Uterus (tissue), 2 donors: ENCODE results near the gene TSEN54.

ENCODE experiments used
- CTCF ChIP-seq, 4 experiments: fragments of 200-600 bp in 2 of 4; fragments of 450-650 bp in 2 of 4; sonication (generic) in 2 of 4; IDR thresholded peaks; one replicate each; pipeline ENCODE4 v1.5.1; 2016 to 2019; ENCODE audit warnings: antibody characterized with exemption in 4 of 4, mild to moderate bottlenecking in 2 of 4, moderate library complexity in 1 of 4
- POLR2A ChIP-seq, 2 donors: fragments of 450-650 bp; IDR thresholded peaks; one replicate each; pipeline ENCODE4 v1.6.1; 2016; ENCODE audit warnings: antibody characterized with exemption in 2 of 2, mild to moderate bottlenecking in 1 of 2, moderate library complexity in 1 of 2

- TF ChIP-seq CTCF (IDR thresholded peaks at IDR 0.05) (peak in 3 of 4 experiments; percentile 31 to 62 (median 58)), POLR2A (IDR thresholded peaks at IDR 0.05) (peak; percentile 29 to 50)
Observed at GRCh38 chr17:75524970-75525805, 8.9 kb downstream of the TSEN54 start, which contains the start of gene LLGL2.
